LoVo (cell line): ENCODE data around the gene UGT1A10.

Experiments used
- DNase-seq: peaks from one replicate; pipeline ENCODE4 v3.0.0-alpha.2; 2016; ENCODE audit warnings: low spot score

UGT1A10 gene

DNA sequence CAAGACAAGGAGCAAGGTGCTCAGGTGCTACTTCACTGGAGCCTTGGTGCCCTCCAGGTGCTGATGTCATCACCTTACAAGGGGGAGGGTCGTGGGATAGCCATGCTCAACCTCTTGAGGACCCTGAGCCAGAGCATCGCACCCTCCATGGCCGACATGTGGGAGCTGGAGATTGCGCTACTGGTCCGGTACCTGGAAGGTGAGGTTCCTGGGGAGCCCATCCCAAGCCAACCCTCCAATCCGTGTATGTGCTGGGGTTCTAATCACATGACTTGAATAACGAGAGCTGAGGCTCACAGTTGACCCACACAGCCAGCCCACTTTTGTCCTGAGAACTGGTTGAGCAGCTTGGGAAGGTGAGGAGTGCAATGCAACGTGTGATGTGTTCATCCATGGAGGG lies 167.7 kb downstream of the UGT1A10 start:
- no peak for DNase-seq

DNA sequence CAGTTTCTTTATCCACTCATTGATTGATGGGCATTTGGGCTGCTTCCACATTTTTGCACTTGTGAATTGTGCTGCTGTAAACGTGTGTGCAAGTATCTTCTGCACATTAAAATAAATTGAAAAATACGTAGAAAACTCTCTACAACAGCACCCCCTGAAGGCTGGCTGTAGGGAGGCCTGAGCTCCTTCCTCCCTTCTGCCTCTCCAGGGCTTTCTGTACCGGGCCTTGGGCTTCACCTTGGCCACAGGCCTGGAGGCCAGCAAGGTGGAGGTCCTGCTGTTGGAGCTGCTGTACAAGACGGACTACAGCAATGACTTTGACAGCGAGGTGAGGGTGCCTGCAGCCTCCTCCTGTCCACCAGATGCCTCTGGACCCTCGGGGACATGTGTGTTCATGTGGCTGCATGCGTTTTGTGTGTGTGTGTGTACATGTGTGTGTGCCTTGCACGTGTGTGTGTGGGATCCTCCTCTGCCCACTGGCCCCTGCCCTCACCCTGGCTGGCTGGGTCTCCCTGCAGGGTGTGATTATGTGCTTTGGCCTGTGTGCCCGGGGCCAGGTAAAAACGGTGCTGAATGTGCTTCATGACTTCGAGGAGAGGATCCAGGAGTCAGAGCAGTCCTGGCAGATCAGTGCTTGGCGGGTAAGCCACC lies 171.1 kb downstream of the UGT1A10 start:
- DNase-seq: no peak

- no peak for DNase-seq
Measured at GRCh38 chr2:233807966-233808935, 172.0 kb downstream of the UGT1A10 start.

DNA sequence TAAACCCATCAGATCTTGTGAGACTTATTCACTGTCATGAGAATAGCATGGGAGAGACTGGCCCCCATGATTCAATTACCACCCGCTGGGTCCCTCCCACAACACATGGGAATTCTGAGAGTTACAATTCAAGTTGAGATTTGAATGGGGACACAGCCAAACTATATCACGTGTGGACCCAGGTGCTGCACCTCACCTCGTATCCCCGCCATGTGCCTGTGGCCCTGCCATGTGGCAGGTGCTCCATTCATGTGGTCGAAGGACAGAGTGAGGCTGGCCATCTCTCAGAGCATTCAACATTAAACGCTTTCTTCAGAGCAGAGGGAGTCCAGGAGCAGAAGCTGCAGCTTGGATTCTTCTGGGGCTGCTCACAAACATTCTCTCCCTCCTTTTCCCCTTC lies 174.1 kb downstream of the UGT1A10 start:
- no peak for DNase-seq

DNA sequence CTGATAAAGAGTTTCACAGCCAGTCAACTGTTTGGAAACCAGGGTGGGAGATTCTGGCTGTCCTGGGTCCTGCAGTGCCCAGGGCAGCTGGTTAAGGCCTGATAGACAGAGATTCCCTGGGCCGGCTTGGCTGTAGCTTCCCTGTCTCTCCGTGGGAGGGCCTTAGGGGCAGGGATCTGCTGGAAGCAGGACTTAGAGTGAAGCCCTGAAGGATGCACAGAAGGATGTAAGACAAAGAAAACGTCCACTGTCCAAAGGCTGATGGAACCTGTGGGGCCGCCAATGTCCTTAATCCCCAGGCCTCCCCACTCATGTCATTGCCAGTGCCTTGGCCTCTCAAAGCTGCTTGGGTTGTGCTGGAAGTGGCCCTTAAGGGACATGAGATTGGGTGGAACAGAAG lies 174.8 kb downstream of the UGT1A10 start:
- DNase-seq: no peak

DNA sequence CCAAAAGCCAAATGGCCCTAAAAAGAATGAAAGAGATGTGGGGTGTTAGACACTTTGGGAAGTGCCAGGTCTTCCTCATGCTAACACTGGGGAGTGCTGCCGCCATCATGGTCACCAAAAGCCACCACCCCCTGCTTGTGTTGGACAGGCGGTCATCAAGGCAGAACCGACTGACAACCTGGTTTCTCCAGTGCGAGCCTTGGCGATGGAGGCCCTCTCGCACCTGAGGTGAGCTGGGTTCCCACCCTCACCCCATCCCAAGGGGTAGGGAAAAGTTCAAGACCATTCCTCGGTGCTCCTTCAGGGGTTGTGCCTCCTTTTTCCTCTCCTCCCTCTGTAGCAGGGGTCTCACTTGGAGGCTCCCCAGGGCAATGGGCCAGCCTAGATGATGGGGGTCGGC lies 175.5 kb downstream of the UGT1A10 start:
- DNase-seq: no peak

DNA sequence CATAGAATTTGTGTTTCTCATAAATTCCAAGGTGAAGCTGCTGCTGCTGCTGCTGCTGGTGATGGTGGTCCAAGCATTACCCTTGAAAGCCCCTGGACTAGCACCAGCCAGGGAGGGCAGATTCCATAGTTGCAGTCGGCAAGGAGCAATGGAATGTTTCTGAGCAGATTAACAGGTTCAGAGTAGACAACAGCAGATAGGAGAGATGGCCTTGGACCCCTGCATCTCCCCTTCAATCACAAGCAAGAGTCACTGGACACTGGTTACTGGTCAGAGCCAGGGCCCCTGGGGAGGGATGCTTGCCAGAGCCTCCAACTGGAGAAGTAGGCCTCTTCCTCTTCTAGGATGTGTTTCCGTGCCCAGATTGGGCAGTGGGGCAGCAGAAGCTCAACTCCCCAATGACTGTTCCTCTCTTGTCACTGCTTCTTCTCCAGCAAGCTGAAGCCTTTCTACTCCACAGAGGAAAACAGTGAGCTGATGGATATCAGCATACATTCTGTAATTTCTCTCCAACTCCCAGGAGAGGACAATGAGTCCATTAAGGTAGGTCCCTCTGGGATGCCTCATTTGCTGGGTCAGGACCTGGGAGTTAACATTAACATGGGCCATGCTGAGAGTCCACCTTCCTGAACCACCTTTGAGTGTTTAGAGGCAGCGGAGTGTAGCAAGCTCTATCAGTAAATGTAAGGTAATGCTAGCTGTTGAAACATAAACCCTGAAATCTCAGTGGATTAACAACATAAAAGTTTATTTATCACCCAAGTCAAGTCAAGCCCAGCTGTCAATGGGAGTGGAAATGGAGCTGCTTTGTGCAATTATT lies 177.2 kb downstream of the UGT1A10 start:
- DNase-seq: no peak

- no peak for DNase-seq
Measured at GRCh38 chr2:233814056-233814835, 178.0 kb downstream of the UGT1A10 start.

DNA sequence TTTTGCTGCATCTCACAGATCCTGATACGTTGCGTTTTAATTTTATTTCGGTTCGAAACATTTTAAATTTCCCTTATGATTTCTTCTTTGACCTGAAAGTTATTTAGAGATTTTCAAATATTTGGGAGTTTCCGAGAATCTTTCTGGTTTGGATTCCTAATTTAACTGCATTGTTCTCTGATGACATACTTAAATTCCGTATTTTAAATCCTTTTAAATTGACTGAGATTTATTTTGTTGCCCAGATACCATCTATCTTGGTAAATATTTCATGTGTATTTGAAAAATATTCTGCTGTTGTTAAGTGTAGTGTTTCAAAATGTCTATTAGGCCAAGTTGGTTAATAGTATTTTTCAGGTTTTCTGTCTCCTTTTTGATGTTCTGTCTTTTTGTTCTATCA lies 179.6 kb downstream of the UGT1A10 start:
- DNase-seq: no peak

- no peak for DNase-seq
Measured at GRCh38 chr2:233816334-233816733, 180.1 kb downstream of the UGT1A10 start.

DNA sequence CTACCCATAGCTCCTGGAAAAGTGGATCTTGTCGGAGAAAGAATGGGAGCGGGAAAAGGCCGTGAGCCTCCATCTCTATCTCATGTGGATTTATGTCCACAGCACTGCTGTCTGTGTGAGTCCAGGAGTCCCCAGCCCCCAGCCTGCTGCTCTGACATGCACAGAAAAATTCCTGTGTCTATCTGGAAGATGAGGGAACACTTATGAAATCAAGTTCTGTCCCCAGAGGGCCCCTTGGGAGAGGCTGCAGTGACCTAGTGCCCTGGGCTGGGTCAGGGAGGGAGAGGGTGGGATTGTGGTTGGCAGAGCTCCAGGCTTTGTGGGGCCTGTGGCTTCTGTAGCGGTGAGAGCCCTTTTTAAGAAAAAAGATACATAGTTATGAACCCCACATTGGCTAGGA lies 180.5 kb downstream of the UGT1A10 start:
- DNase-seq: no peak

DNA sequence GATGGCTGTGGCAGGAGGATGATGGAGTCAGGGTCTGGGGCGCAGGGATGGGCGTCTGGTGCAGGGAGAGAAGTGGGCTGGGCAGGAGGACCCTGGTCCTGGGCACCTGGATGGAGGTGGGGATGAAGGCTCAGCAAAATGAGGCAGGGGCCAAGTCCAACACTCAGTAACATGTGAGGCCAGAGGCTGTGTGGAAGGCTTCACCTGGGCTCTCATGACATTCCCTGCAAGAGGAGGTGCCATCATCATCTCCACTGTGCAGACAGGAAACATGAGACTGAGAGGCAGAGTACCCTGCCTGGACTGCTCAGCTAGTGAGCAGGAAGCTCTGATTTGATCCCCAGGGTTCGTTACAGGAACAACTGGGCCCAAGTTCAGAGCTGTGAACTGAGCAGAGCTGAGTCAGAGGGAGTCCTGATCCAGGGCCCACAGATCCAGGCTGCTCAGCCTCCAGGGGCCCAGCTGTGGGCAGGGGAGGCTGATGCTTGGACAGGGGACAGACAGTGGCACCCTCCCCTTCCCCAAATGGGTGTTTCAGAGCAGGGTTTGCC lies 181.2 kb downstream of the UGT1A10 start:
- DNase-seq: no peak

GRCh38 chr2:233817995-233818638 lies 181.9 kb downstream of the UGT1A10 start:
- DNase-seq: no peak

GRCh38 chr2:233818639-233819621 lies 182.7 kb downstream of the UGT1A10 start:
- DNase-seq: no peak

- DNase-seq: no peak
Measured at GRCh38 chr2:233819884-233820773, 183.9 kb downstream of the UGT1A10 start.

- DNase-seq: no peak
Measured at GRCh38 chr2:233820774-233821105, 184.5 kb downstream of the UGT1A10 start.

- no peak for DNase-seq
Measured at GRCh38 chr2:233821196-233821595, 184.9 kb downstream of the UGT1A10 start.

DNA sequence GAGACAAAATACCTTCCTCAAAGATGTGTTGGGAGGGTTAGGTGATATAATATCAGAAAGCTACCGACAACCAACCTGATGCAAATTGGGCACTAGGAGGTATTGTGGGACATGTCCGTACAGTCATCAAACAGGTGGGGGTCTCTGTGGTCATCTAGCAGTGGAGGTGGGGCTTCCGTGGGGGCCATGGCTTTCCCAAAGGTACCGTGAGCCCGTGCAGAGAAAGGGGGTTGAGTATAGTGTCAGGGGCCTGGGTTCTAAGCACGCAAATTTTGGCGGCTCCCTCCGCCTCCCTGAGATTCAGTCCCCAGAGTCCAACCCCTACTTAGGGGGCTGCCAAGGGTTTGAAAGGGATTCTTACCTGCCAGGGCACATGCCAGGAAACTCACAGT lies 185.5 kb downstream of the UGT1A10 start:
- no peak for DNase-seq
